Dermis microvascular lymphatic vessel endothelial cell (primary cell): ENCODE measurements around the gene EIF2S1. TPM values are rescaled to one million over a fixed set of nuclear protein-coding genes. Genes with fewer than 3 reads are reported as not detected.
"Not testable (repeated sequence)": the region's sequence is repeated elsewhere in the genome, so short reads cannot be mapped to it uniquely, and the experiment has no call there.

ENCODE experiments used
- DNase-seq, 2 donors: peaks; one replicate each; pipeline versions ENCODE4 v3.0.0 to v3.0.0-alpha.2; 2010; ENCODE audit warnings: low read depth in 2 of 2
- total RNA-seq: library from RNA; depleted of rRNA; stranded (reverse); fragments of >200 nt; gene quantifications from 2 replicates; pipeline ENCODE4 v1.2.1, GENCODE V29; 2014

The EIF2S1 gene
- total RNA-seq, 1 donor from 2014 or later, result 135 TPM

GRCh38 chr14:67371247-67372148 lies 11.4 kb downstream of the EIF2S1 start:
- DNase-seq, result no peak

- no peak for DNase-seq
Measured at GRCh38 chr14:67372833-67373232, 12.7 kb downstream of the EIF2S1 start.

DNA sequence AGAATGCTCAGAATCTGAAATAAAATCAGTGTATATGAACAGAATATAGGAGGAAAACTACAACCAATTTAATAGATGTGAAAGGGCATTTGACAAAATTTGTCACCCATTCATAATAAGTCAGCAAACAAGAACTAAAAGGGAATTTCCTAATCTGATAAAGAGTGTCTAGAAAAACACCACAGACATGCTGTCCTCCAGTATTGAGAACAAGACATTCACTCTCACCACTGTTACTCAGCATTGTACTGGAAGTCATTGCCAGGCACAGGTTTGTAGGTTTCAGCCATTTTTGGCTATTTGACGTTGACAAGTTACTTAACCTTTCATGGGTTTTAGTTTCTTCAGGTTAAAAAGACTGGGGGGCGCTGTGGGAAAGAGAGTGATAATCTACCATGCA lies 13.2 kb downstream of the EIF2S1 start:
- DNase-seq, result no peak

- DNase-seq, result no peak
Measured at GRCh38 chr14:67377916-67378315, 17.8 kb downstream of the EIF2S1 start.

DNA sequence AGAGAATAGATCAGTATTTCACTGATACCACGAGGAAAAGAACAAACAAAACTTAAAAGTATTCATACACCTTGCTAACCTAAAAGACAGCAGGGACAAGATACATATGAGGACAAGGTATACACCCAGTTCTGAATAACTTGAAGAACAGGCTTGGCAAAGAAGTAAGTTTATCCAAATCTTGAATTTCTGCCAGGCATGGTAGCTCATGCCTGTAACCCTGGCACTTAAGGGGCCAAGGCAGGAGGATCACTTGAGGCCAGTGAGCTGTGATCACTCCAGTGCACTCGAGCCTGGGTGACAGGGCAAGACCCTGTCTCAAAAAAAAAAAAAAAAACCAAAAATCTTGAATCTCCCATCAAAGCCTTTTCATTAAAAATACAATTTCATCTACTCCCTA lies 25.0 kb downstream of the EIF2S1 start:
- no peak for DNase-seq

GRCh38 chr14:67385618-67386017 lies 25.5 kb downstream of the EIF2S1 start:
- DNase-seq, result no peak

DNA sequence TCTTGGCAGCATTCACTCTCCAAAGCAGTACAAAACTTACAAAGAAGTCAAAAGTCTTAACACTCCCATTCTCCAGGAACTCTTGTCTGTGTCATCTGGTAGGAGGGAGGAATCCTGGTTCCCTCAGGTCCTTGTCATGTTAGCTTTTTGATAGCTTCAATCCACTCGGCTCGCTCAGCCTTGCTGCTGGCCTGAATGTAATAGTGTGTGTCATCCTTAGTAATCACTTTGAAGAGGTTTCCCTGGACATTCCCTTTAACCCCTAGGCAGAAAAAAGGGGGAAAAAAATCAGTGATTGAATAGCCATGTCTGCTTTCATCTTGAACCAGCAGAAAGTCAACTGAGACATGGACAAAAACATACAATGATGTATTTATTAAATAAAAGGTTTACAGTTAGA lies 27.1 kb downstream of the EIF2S1 start:
- DNase-seq, result no peak

DNA sequence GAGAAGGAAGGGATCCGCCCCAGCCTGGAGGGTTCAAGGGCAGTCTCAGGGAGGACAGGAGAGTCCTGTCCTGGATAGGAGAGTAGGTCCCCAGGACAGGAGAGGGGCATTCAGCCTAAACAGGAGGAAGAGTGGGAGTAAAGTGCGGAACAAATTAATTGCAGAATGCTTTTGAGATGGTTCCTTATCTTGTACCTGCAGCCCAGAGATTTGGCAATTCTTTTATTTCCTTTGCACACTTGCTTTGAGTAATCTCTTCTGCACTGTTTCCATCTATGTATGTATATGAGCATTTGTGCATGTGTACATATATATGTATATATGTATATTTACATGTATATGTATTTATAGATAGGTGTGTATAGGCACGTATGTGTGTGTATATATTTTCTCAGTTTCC lies 29.1 kb downstream of the EIF2S1 start:
- no peak for DNase-seq

GRCh38 chr14:67389811-67390534 lies 29.8 kb downstream of the EIF2S1 start:
- DNase-seq, result no peak

DNA sequence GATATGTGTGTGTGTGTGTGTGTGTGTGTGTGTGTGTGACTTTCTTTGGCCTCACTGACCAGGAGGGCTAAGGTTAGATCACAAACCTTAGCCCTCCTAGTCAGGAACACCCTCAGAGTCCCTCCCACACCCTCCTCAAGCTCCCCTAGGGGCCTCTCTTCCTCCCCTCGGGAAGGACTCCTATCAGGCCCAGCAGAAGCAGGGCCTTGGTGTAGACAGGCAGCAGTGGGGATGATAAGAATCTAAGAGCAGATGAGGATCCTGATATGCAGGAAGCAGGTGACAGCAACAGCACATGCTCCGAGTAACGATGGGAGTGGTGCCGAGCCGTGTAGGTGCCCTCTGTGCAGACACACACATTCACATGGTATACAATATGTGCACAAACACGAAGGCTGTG lies 31.1 kb downstream of the EIF2S1 start:
- DNase-seq, result no peak

- no peak for DNase-seq
Measured at GRCh38 chr14:67392123-67392522, 32.0 kb downstream of the EIF2S1 start.

DNA sequence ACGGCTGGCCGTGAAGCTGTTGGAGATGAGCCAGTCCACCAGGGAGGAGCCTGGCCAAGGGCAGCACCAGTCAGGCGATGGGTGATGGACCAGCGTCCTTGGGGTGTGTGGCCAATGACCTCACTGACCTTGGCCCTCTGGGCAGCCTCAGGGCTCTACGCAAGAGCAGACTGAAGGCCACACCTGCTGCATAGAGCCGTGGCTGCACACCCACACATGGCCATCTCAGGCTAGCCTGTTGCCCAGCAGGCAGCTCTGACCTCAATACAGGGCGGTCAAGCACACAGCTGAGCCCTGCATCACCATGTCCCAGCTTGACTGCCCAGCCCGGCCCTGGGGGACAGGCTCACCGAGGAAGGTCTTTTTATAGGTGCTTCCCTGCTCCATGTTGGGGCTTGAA lies 32.7 kb downstream of the EIF2S1 start:
- DNase-seq, result no peak

GRCh38 chr14:67393689-67394088 lies 33.6 kb downstream of the EIF2S1 start:
- DNase-seq, result no peak

DNA sequence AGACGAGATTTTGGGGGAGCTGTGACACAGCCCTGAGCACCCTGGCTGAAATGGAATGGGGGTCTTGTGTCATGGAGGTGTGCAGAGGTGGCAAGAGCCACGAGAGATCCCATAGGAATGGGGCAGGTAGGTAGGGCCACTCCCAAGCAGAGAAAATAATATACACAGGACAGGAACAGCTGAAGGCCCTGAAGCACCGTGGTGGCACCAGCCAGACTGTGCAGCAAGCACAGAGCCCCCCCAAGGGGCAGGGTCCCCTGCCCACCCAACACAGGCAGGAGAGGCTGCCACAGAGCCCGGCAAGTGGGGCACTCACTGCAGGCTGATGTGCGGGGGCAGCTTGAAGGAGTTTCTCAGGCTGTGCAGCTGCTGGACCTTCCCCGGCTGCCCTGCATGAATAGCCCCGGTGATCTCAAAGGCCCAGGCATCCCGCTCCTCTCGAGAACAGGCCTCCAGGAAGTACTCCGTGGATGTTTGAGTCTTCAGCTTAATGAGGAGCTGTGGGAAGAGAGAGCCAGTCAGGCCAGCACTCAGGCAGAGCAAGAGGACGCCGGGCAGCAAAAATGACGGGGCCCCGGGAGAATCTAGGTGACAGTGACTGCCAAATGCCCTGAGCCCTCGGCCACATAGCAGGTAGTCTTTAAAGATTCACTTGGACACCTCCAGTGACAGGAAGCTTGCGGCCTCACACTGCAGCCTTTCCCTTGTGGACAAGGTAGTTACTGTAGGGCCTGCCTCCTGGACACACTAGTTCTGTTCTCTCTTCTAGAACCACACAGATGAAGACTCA lies 35.2 kb downstream of the EIF2S1 start:
- DNase-seq, result peak in 1 of 2 donors; percentile 5

- DNase-seq, result peak in 1 of 2 donors; percentile 68
Measured at GRCh38 chr14:67395876-67396189, 35.7 kb downstream of the EIF2S1 start.

DNA sequence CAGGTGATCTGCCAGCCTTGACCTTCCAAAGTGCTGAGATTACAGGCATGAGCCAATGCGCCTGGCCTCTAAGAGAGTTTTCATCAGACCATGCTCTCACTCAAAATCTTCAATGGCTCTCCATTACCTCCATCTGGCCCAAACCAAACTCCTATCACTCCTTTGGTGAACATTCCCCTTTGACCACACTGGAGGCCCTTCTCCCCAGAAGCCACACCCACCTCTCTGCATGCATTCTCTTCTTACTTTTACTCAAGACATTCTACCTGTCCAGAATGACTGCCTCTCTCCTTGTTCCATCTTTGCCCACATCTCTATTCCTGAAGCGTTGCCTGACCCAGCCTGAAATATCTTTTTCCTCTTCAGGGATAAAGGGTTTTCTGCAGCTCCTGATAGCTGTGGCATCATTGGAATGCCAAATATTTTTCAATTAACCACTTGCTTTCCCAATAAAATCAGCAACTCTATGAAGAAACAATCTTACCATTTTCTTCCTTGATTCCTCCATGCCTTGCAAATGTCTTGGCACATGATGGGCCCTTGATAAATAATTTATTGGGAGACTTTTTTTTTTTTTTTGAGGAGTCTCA lies 36.3 kb downstream of the EIF2S1 start:
- DNase-seq, result no peak

DNA sequence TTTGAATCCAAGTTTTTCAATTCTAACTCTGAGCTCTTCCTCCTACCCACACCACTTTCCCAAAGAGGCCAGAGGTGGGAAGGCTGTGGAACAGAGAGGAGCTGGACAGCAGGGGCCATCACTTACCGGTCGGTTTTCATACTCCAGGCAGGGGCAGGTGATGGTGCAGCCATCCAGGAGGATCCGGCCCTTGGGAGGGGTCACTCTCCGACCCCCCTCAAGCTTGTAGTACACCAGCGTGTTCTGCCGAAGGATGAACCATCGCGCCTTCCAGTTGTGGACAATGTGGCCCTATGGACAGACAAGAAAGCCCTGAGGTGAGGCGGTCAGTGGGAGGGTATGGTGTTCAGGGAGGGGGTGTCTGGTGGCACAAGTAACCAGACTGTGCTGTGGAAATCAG lies 37.4 kb downstream of the EIF2S1 start:
- no peak for DNase-seq

DNA sequence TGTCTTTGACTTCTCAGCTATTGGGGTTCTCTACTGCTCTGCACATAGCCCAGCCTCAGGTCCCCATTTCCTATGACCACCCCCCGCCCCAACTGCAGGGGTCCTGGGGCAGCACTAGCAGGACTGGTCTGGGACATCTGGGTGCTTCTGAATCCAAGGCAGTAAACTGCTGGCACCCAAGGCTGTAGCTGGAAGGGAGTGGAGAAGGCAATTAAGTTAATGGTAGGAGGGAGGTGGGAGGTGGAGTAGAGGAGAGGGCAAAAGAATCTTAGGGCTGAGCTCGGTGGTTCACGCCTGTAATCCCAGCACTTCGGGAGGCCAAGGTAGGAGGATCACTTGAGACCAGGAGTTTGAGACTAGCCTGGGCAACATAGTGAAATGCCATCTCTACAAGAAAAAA lies 40.3 kb downstream of the EIF2S1 start:
- no peak for DNase-seq

- no peak for DNase-seq
Measured at GRCh38 chr14:67405771-67406170, 45.6 kb downstream of the EIF2S1 start.

GRCh38 chr14:67408122-67408801 lies 48.1 kb downstream of the EIF2S1 start:
- DNase-seq, result not testable (repeated sequence)

- no peak for DNase-seq
Measured at GRCh38 chr14:67409461-67409860, 49.3 kb downstream of the EIF2S1 start.
